Cardiac septum (tissue), 1 donor: ENCODE data around the gene SPDYE6. TPM values are rescaled to one million over a fixed set of nuclear protein-coding genes. Genes with fewer than 3 reads are reported as not detected.
"Not testable (repeated sequence)": the region's sequence is repeated elsewhere in the genome, so short reads cannot be mapped to it uniquely, and the experiment has no call there.

ENCODE experiments used
- DNase-seq: peaks from one replicate; pipeline ENCODE4 v3.0.0-alpha.2; 2020; ENCODE audit warnings: low spot score
- intact Hi-C: fragments of 100-400 bp; cut with DNase I; formaldehyde crosslinking; loops from one replicate; pipeline ENCODE4 v1.14.0; 2022
- total RNA-seq: library from RNA; stranded (reverse); fragmentation: NEBNext Ultra II Directional; extraction: Animal tissue kit (Norgen Biotek cat#: 25700); gene quantifications from one replicate; pipeline ENCODE4 v1.2.1, GENCODE V29; 2021
- donor health status: DM: no; HTN: no; CAD: no.

SPDYE6 gene
- total RNA-seq, 1 donor from 2014 or later, result not detected

- intact Hi-C loops, DNase-seq: not testable (repeated sequence)
Observed at GRCh38 chr7:102370038-102370437, 13.8 kb upstream of the SPDYE6 start.

- intact Hi-C loops, DNase-seq: not testable (repeated sequence)
Observed at GRCh38 chr7:102365390-102365789, 9.1 kb upstream of the SPDYE6 start.

GRCh38 chr7:102364394-102364886, 8.2 kb upstream of the SPDYE6 start:
- intact Hi-C loops, DNase-seq: not testable (repeated sequence)

GRCh38 chr7:102363549-102364393, 7.5 kb upstream of the SPDYE6 start:
- intact Hi-C loops, result not testable (repeated sequence)
- peak; percentile 97 for DNase-seq

GRCh38 chr7:102346983-102347382, 9.3 kb downstream of the SPDYE6 start:
- intact Hi-C loops, DNase-seq: not testable (repeated sequence)

- intact Hi-C loops, DNase-seq: not testable (repeated sequence)
Observed at GRCh38 chr7:102340599-102341368, 15.5 kb downstream of the SPDYE6 start.

GRCh38 chr7:102337420-102337819, 18.8 kb downstream of the SPDYE6 start:
- intact Hi-C loops, result not testable (repeated sequence)

GRCh38 chr7:102337002-102337401, 19.2 kb downstream of the SPDYE6 start:
- DNase-seq, intact Hi-C loops: not testable (repeated sequence)

More at GRCh38 chr7:102337420-102337819, 18.8 kb downstream of the SPDYE6 start:
- not testable (repeated sequence) for DNase-seq

- DNase-seq, intact Hi-C loops: not testable (repeated sequence)
Observed at GRCh38 chr7:102335574-102335973, 20.7 kb downstream of the SPDYE6 start.

GRCh38 chr7:102330666-102331460, 25.4 kb downstream of the SPDYE6 start:
- intact Hi-C loops, result not testable (repeated sequence)

GRCh38 chr7:102329366-102329765, 26.9 kb downstream of the SPDYE6 start:
- intact Hi-C loops, DNase-seq: not testable (repeated sequence)

More at GRCh38 chr7:102330666-102331460, 25.4 kb downstream of the SPDYE6 start:
- DNase-seq, result not testable (repeated sequence)

GRCh38 chr7:102328863-102329262, 27.4 kb downstream of the SPDYE6 start:
- intact Hi-C loops, DNase-seq: not testable (repeated sequence)

- intact Hi-C loops, DNase-seq: not testable (repeated sequence)
Observed at GRCh38 chr7:102327183-102327582, 29.1 kb downstream of the SPDYE6 start.

- intact Hi-C loops, result no loop called here
- no peak for DNase-seq
Observed at GRCh38 chr7:102326157-102326889, 29.9 kb downstream of the SPDYE6 start.

GRCh38 chr7:102325106-102325505, 31.1 kb downstream of the SPDYE6 start:
- intact Hi-C loops, DNase-seq: not testable (repeated sequence)

- intact Hi-C loops, result no loop called here
Observed at GRCh38 chr7:102323914-102324195, 32.4 kb downstream of the SPDYE6 start.

GRCh38 chr7:102322202-102322715, 34.0 kb downstream of the SPDYE6 start:
- intact Hi-C loops, result no loop called here
- peak; percentile 58 for DNase-seq

More at GRCh38 chr7:102323914-102324195, 32.4 kb downstream of the SPDYE6 start:
- DNase-seq, result no peak

- intact Hi-C loops, result no loop called here
- peak; percentile 72 for DNase-seq
Observed at GRCh38 chr7:102321351-102322201, 34.7 kb downstream of the SPDYE6 start.
